ENCODE measurements around the gene SLC2A13.
"Not testable (repeated sequence)": the region's sequence is repeated elsewhere in the genome, so short reads cannot be mapped to it uniquely, and the experiment has no call there.

The SLC2A13 gene

DNA sequence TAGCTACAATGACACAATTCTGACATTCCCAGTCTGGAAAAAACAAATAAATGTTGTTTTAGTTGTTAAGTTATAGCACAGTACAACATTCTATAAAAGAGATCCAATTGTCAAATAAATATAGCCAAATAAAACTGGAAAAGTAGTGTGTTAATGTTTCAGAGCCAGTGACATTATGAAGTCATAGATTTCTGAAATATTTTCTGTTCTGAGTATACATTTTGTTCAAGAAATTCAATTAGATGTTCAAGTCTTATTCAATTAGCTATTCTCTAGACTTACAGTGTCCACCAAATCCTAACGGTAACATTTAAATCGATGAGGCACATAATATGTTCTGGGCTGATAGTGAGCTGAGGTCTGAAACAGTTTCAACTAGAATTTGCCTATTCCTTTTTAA, 290.1 kb downstream of the SLC2A13 start:
- Histone ChIP-seq H3K36me3 (ENCODE audit: insufficient read depth, low read depth, low read length) (no peaks in the 10 kb centered on the region), H3K4me3 (ENCODE audit: low read length) (no peak overlapping the region), H3K27me3 (ENCODE audit: insufficient read depth, low read length) (no peaks in the 10 kb centered on the region)

DNA sequence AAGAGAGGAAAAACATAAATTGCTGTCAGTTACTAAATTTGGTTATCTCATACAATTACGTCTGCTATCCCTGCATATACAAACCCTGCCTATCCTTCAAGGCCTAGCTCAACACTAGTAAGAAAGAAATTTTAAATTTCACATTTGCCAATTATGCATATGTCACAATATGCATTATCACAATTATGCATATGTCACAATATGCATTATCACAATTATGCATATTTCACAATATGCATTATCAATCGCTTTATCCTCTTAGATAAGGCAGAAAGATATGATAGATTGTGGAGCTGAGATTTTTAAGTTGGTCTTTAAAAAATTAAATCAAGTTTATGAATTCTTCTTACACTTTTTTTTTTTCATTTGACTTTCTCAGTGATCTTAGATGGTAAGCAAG, 291.3 kb downstream of the SLC2A13 start:
- no peaks in the 10 kb centered on the region for H3K36me3 ChIP-seq (ENCODE audit: insufficient read depth, low read depth, low read length)
- no peak overlapping the region for H3K4me3 ChIP-seq (ENCODE audit: low read length)
- no peaks in the 10 kb centered on the region for H3K4me1 ChIP-seq (ENCODE audit: insufficient read depth, low read length)
- H3K27me3 ChIP-seq (ENCODE audit: insufficient read depth, low read length) = no peaks in the 10 kb centered on the region
- no peak overlapping the region for H3K27ac ChIP-seq (ENCODE audit: low read length)
- no peak overlapping the region for H3K9ac ChIP-seq (ENCODE audit: low read depth, low read length)
- H3K9me3 ChIP-seq (ENCODE audit: insufficient read depth, low read depth, low read length) = peaks cover 8% of the 10 kb centered on the region; the same call in 1 of the 2 replicates

More for the DNA sequence above, 290.1 kb downstream of the SLC2A13 start:
- Histone ChIP-seq H3K9ac (ENCODE audit: low read depth, low read length) (no peak overlapping the region), H3K9me3 (ENCODE audit: insufficient read depth, low read depth, low read length) (no peaks in the 10 kb centered on the region), H3K4me1 (ENCODE audit: insufficient read depth, low read length) (no peaks in the 10 kb centered on the region), H3K27ac (ENCODE audit: low read length) (no peak overlapping the region)

DNA sequence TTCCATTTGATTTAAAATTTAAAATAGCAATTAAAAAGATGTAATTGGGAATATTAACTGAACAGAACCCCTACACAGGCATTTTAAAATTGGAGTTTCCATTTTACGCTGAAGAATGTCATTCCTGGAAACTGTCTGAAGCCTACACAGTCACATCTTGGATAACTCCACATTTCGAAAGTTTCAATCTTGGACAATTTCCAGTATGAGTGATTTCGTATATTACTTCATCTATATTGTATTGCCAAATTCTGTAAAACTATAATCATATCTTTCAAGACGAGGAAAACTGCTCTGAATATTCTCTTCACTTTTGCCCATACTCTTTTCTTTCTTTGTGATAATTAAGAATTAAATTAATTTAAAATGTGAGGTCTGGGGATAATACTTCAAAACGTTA, 292.1 kb downstream of the SLC2A13 start:
- Histone ChIP-seq H3K9ac (ENCODE audit: low read depth, low read length) (no peak overlapping the region), H3K27ac (ENCODE audit: low read length) (no peak overlapping the region), H3K9me3 (ENCODE audit: insufficient read depth, low read depth, low read length) (peaks cover 8% of the 10 kb centered on the region; the same call in 1 of the 2 replicates), H3K4me1 (ENCODE audit: insufficient read depth, low read length) (no peaks in the 10 kb centered on the region), H3K4me3 (ENCODE audit: low read length) (no peak overlapping the region), H3K36me3 (ENCODE audit: insufficient read depth, low read depth, low read length) (no peaks in the 10 kb centered on the region), H3K27me3 (ENCODE audit: insufficient read depth, low read length) (no peaks in the 10 kb centered on the region)

DNA sequence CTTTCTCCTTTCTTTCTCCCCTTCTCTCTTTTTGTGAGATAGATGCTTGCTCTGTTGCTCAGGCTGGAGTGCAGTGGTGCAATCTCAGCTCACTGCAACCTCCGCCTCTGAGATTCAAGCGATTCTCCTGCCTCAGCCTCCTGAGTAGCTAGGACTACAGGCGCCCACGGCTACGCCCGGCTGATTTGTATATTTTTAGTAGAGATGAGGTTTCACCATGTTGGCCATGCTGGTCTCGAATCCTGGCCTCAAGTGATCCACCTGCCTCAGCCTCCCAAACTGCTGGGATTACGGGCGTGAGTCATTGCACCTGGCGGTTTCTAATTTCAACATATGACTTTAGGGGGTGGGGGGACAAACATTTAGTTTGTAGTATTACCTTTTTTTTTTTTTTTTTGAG, 293.4 kb downstream of the SLC2A13 start:
- H3K9me3 ChIP-seq (ENCODE audit: insufficient read depth, low read depth, low read length); H3K27ac ChIP-seq (ENCODE audit: low read length); H3K4me1 ChIP-seq (ENCODE audit: insufficient read depth, low read length); H3K27me3 ChIP-seq (ENCODE audit: insufficient read depth, low read length); H3K9ac ChIP-seq (ENCODE audit: low read depth, low read length); H3K36me3 ChIP-seq (ENCODE audit: insufficient read depth, low read depth, low read length); H3K4me3 ChIP-seq (ENCODE audit: low read length): not testable (repeated sequence)

DNA sequence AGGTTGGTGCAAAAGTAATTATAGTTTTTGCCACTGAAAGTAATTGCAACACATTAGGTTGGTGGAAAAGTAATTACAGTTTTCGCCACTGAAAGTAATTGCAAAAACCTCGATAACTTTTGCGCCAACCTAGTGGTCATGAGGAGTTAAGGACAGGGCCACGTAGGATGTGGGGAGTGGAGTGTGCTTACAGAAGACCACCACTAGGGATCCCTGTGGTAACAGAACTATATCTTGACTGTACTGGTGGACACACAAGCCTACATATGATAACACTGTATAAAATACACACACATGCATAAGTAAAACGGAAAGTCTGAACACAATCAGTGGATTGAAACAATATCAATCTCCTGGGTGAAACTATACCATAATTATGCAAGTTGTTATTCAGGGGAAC, 298.8 kb downstream of the SLC2A13 start:
- Histone ChIP-seq H3K9me3 (ENCODE audit: insufficient read depth, low read depth, low read length) (peaks cover 8% of the 10 kb centered on the region; the same call in 1 of the 2 replicates), H3K27me3 (ENCODE audit: insufficient read depth, low read length) (no peaks in the 10 kb centered on the region), H3K36me3 (ENCODE audit: insufficient read depth, low read depth, low read length) (no peaks in the 10 kb centered on the region), H3K4me3 (ENCODE audit: low read length) (no peak overlapping the region), H3K9ac (ENCODE audit: low read depth, low read length) (no peak overlapping the region), H3K4me1 (ENCODE audit: insufficient read depth, low read length) (peaks cover 7% of the 10 kb centered on the region; the same call in 1 of the 2 replicates), H3K27ac (ENCODE audit: low read length) (no peak overlapping the region)

DNA sequence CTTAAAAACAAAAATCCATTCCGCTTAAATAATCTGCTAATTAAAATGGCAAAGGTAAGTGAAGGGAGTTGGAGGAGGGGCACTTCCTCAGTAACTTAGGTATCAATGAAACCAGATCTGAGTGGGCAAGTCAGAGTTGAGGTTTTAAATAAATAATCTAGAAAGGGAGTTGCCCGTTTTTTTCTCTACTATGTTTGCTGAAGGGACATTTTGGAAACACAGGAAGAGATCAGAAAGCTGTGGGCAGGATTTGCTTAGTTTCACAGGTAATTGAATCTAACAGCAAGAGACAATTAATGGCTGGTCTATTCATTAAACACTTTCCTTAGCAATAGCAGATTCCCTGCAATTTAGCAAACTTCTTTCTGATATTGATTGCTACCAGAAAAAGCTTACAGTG, 300.2 kb downstream of the SLC2A13 start:
- Histone ChIP-seq H3K27ac (ENCODE audit: low read length) (no peak overlapping the region), H3K27me3 (ENCODE audit: insufficient read depth, low read length) (no peaks in the 10 kb centered on the region), H3K4me3 (ENCODE audit: low read length) (no peak overlapping the region), H3K4me1 (ENCODE audit: insufficient read depth, low read length) (peaks cover 7% of the 10 kb centered on the region; the same call in 1 of the 2 replicates), H3K9me3 (ENCODE audit: insufficient read depth, low read depth, low read length) (peaks cover 8% of the 10 kb centered on the region; the same call in 1 of the 2 replicates), H3K9ac (ENCODE audit: low read depth, low read length) (no peak overlapping the region), H3K36me3 (ENCODE audit: insufficient read depth, low read depth, low read length) (no peaks in the 10 kb centered on the region)

DNA sequence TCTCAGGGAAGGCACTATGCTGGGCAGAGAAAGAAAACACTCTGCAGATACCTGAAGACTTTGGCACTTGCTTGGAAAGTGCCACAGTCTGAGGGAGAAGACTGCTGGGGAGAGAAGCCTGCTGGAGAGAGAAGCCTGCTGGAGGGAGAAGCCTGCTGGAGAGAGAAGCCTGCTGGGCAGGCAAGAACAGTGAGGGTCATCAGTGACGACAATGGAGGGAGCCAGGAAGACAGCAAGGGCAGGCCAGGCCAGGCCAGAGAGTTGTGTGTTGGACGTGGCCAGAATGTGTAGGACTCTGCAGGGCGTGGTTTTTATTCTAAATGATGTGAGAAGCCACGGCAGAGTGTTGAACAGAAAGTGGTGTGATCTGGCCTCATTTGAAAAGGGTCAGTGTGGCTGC, 301.0 kb downstream of the SLC2A13 start:
- Histone ChIP-seq H3K4me1 (ENCODE audit: insufficient read depth, low read length) (peaks cover 7% of the 10 kb centered on the region; the same call in 1 of the 2 replicates), H3K9me3 (ENCODE audit: insufficient read depth, low read depth, low read length) (peaks cover under 1% of the 10 kb centered on the region; the same call in 1 of the 2 replicates), H3K27ac (ENCODE audit: low read length) (no peak overlapping the region), H3K4me3 (ENCODE audit: low read length) (no peak overlapping the region), H3K9ac (ENCODE audit: low read depth, low read length) (no peak overlapping the region), H3K27me3 (ENCODE audit: insufficient read depth, low read length) (no peaks in the 10 kb centered on the region), H3K36me3 (ENCODE audit: insufficient read depth, low read depth, low read length) (no peaks in the 10 kb centered on the region)

DNA sequence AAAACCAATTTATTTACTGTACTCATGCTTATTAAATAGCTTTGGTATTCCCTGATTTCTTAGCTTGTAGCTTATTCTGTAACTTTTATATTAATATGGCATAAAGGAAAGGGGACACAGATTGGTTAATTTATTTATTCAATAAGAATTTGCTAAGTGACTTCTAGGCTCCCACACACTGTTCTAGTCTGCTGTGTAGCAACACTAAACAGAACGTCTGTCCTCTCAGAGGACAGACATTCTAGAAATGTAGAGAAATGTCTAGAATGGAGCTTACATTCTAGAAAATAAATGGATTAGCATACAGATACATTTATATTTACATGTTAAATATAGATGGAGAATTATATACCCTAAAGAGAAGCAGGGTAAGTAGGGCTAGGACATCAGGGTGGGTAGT, 301.4 kb downstream of the SLC2A13 start:
- H3K9ac ChIP-seq (ENCODE audit: low read depth, low read length) = no peak overlapping the region
- H3K27ac ChIP-seq (ENCODE audit: low read length) = no peak overlapping the region
- H3K4me1 ChIP-seq (ENCODE audit: insufficient read depth, low read length) = peaks cover 7% of the 10 kb centered on the region; the same call in 1 of the 2 replicates
- H3K4me3 ChIP-seq (ENCODE audit: low read length) = no peak overlapping the region
- H3K27me3 ChIP-seq (ENCODE audit: insufficient read depth, low read length) = no peaks in the 10 kb centered on the region
- no peaks in the 10 kb centered on the region for H3K36me3 ChIP-seq (ENCODE audit: insufficient read depth, low read depth, low read length)
- H3K9me3 ChIP-seq (ENCODE audit: insufficient read depth, low read depth, low read length) = no peaks in the 10 kb centered on the region

DNA sequence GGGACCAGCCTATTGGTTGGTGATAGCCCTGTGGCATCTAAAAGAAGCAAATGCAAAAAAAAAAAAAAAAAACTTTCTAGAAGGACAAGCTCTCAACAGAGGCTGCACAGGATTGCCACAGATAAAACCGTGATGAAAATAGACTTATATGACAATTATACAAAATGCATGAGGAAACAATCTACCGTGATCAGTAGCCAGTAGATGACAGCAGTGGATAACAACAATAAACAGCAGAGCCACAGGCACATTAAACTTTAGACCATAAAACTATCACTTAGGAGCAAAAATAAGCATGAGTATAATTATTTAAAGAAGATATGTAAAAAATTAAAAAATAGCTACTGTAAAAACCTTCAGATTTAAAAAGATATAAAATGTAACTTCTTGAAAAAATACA, 302.7 kb downstream of the SLC2A13 start:
- Histone ChIP-seq H3K4me3 (ENCODE audit: low read length) (no peak overlapping the region), H3K27ac (ENCODE audit: low read length) (no peak overlapping the region), H3K4me1 (ENCODE audit: insufficient read depth, low read length) (peaks cover 7% of the 10 kb centered on the region; the same call in 1 of the 2 replicates), H3K9ac (ENCODE audit: low read depth, low read length) (no peak overlapping the region), H3K36me3 (ENCODE audit: insufficient read depth, low read depth, low read length) (no peaks in the 10 kb centered on the region), H3K27me3 (ENCODE audit: insufficient read depth, low read length) (no peaks in the 10 kb centered on the region), H3K9me3 (ENCODE audit: insufficient read depth, low read depth, low read length) (no peaks in the 10 kb centered on the region)

DNA sequence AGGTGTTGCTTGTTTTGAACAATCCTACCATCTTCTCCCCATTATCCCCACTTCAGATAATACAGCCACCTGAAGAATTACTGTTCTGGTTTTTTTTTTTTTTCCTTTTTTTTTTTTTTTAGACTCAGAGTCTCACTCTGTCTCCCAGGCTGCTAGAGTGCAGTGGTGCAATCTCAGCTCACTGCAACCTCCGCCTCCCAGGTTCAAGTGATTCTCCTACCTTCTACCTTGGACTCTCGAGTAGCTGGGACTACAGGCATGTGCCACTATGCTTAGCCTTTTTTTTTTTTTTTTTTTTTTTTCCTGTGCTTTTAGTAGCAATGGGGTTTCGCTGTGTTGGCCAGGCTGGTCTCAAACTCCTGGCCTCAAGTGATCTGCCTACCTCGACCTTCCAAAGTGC, 306.9 kb downstream of the SLC2A13 start:
- H3K4me3 ChIP-seq (ENCODE audit: low read length) = no peak overlapping the region
- H3K9ac ChIP-seq (ENCODE audit: low read depth, low read length) = no peak overlapping the region
- H3K4me1 ChIP-seq (ENCODE audit: insufficient read depth, low read length) = no peaks in the 10 kb centered on the region
- no peaks in the 10 kb centered on the region for H3K9me3 ChIP-seq (ENCODE audit: insufficient read depth, low read depth, low read length)
- H3K36me3 ChIP-seq (ENCODE audit: insufficient read depth, low read depth, low read length) = no peaks in the 10 kb centered on the region
- no peaks in the 10 kb centered on the region for H3K27me3 ChIP-seq (ENCODE audit: insufficient read depth, low read length)
- H3K27ac ChIP-seq (ENCODE audit: low read length) = no peak overlapping the region

DNA sequence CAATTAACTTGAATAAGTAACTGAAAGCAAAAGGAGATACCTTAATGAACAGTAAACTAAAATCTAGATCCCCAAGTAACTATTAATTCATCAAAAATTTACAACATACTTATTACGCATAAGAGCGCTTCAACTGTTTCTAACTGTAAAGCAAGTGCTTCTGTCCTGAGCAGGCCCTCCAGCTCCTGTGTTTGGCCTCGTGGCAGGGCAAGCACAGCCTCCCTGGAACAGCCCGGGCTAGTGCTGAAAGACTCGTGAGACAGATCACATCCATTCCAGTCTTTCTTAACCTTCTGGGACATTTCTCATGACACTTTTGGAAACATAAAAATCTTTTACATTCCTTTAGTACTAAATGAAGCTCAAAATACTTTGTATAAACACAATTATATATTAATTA, 307.5 kb downstream of the SLC2A13 start:
- Histone ChIP-seq H3K27ac (ENCODE audit: low read length) (no peak overlapping the region), H3K9ac (ENCODE audit: low read depth, low read length) (no peak overlapping the region), H3K27me3 (ENCODE audit: insufficient read depth, low read length) (no peaks in the 10 kb centered on the region), H3K9me3 (ENCODE audit: insufficient read depth, low read depth, low read length) (no peaks in the 10 kb centered on the region), H3K36me3 (ENCODE audit: insufficient read depth, low read depth, low read length) (no peaks in the 10 kb centered on the region), H3K4me1 (ENCODE audit: insufficient read depth, low read length) (no peaks in the 10 kb centered on the region), H3K4me3 (ENCODE audit: low read length) (no peak overlapping the region)

DNA sequence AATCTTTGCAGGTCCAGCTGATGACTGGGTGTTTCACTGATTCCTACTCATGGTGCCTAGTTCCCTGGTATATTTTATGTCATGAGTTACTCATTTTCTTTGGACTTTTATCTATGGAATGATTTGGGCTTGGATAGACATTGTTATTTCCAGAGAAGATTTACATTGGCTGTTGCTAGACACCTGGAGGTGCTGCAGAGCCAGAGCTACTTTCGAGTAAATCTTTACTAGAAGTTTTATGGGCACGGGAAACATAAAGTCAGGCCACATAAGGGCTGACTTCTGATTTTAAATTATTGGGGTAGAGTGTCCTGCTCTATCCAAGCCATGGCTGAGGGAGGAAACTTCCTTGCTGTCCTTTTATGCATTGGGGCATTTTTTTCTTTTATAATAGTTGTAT, 310.4 kb downstream of the SLC2A13 start:
- no peaks in the 10 kb centered on the region for H3K36me3 ChIP-seq (ENCODE audit: insufficient read depth, low read depth, low read length)
- H3K27ac ChIP-seq (ENCODE audit: low read length) = no peak overlapping the region
- no peaks in the 10 kb centered on the region for H3K27me3 ChIP-seq (ENCODE audit: insufficient read depth, low read length)
- H3K9me3 ChIP-seq (ENCODE audit: insufficient read depth, low read depth, low read length) = no peaks in the 10 kb centered on the region
- no peaks in the 10 kb centered on the region for H3K4me1 ChIP-seq (ENCODE audit: insufficient read depth, low read length)
- no peak overlapping the region for H3K9ac ChIP-seq (ENCODE audit: low read depth, low read length)
- H3K4me3 ChIP-seq (ENCODE audit: low read length) = no peak overlapping the region

DNA sequence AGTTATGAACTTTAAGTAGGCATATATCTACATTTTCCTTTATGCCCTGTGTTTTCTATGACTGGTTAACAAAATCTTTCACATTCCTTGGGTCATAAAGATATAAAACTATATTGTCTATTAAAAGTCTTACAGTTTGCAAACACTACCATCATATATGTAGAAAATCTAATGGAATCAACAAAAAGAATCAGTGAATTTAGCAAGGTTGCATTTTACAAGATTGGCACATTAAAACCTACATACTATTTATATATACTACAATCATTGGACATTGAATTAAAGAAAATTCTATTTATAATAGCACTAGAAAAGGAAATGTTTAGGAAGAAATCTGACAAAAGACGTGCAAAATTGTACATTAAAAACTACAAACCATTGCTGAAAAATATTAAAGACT, 312.9 kb downstream of the SLC2A13 start:
- Histone ChIP-seq H3K4me3 (ENCODE audit: low read length) (no peak overlapping the region), H3K4me1 (ENCODE audit: insufficient read depth, low read length) (no peaks in the 10 kb centered on the region), H3K27ac (ENCODE audit: low read length) (no peak overlapping the region), H3K9ac (ENCODE audit: low read depth, low read length) (no peak overlapping the region), H3K9me3 (ENCODE audit: insufficient read depth, low read depth, low read length) (no peaks in the 10 kb centered on the region), H3K27me3 (ENCODE audit: insufficient read depth, low read length) (no peaks in the 10 kb centered on the region), H3K36me3 (ENCODE audit: insufficient read depth, low read depth, low read length) (no peaks in the 10 kb centered on the region)

Data from iPS-20b (cell line).